Karpas-422 (cell line): ENCODE data around the gene PGAM2. TPM values are rescaled to one million over a fixed set of nuclear protein-coding genes. Genes with fewer than 3 reads are reported as not detected.

Source experiments
- DNase-seq: peaks from one replicate; pipeline ENCODE4 v3.0.0-alpha.2; 2015
- H2AFZ ChIP-seq: fragments of 200-600 bp; sonication (generic); 2 replicates; pipeline ENCODE4 v1.6.1; 2014; ENCODE audit warnings: antibody characterized with exemption, low read length, mixed read lengths
- H3K27ac ChIP-seq: fragments of 200-600 bp; sonication (generic); 2 replicates; pipeline ENCODE4 v1.5.1; 2014; ENCODE audit warnings: mild to moderate bottlenecking, low read length, moderate library complexity
- H3K27me3 ChIP-seq: fragments of 200-600 bp; sonication (generic); 2 replicates; pipeline ENCODE4 v1.6.1; 2014; ENCODE audit warnings: low read length, mixed read lengths
- H3K36me3 ChIP-seq: fragments of 200-600 bp; sonication (generic); 2 replicates; pipeline ENCODE4 v1.6.1; 2014; ENCODE audit warnings: low read length, mixed read lengths; ENCODE audit not compliant: insufficient read depth
- H3K4me1 ChIP-seq: fragments of 200-600 bp; sonication (generic); 2 replicates; pipeline ENCODE4 v1.6.1; 2014; ENCODE audit warnings: mild to moderate bottlenecking, low read length, mixed read lengths
- H3K4me2 ChIP-seq: fragments of 200-600 bp; sonication (generic); 2 replicates; pipeline ENCODE4 v1.6.1; 2014; ENCODE audit warnings: low read length, low read depth, mild to moderate bottlenecking; ENCODE audit not compliant: poor library complexity, severe bottlenecking
- H3K4me3 ChIP-seq: fragments of 200-600 bp; sonication (generic); 2 replicates; pipeline ENCODE4 v1.5.1; 2014; ENCODE audit warnings: mild to moderate bottlenecking, antibody characterized with exemption, low read length, mixed read lengths
- H3K79me2 ChIP-seq: fragments of 200-600 bp; sonication (generic); 2 replicates; pipeline ENCODE4 v1.6.1; 2014; ENCODE audit warnings: mild to moderate bottlenecking, low read length, mixed read lengths
- H3K9ac ChIP-seq: fragments of 200-600 bp; sonication (generic); 2 replicates; pipeline ENCODE4 v1.6.0; 2014; ENCODE audit warnings: low read length
- H3K9me2 ChIP-seq: fragments of 200-600 bp; sonication (generic), shearing (Covaris generic); replicated peaks from 2 replicates; pipeline ENCODE4 v1.6.0; 2014; ENCODE audit warnings: mild to moderate bottlenecking, low read length, moderate library complexity; ENCODE audit not compliant: insufficient read depth
- H3K9me3 ChIP-seq: fragments of 300-700, 200-600 bp; sonication (generic); 2 replicates; pipeline ENCODE4 v1.6.1; 2014; ENCODE audit warnings: low read length, mixed read lengths
- H4K20me1 ChIP-seq: fragments of 200-600 bp; sonication (generic); 2 replicates; pipeline ENCODE4 v1.6.1; 2014; ENCODE audit warnings: mild to moderate bottlenecking, antibody characterized with exemption, low read length, low read depth; ENCODE audit not compliant: insufficient read depth
- total RNA-seq: library from RNA; depleted of rRNA; stranded (reverse); fragments of >200 nt; shearing (Covaris generic); gene quantifications from 2 replicates; pipeline ENCODE4 v1.2.3, GENCODE V29; 2014; ENCODE audit warnings: low replicate concordance

PGAM2 gene
- total RNA-seq, 1 experiment from 2014 or later, result not detected

DNA sequence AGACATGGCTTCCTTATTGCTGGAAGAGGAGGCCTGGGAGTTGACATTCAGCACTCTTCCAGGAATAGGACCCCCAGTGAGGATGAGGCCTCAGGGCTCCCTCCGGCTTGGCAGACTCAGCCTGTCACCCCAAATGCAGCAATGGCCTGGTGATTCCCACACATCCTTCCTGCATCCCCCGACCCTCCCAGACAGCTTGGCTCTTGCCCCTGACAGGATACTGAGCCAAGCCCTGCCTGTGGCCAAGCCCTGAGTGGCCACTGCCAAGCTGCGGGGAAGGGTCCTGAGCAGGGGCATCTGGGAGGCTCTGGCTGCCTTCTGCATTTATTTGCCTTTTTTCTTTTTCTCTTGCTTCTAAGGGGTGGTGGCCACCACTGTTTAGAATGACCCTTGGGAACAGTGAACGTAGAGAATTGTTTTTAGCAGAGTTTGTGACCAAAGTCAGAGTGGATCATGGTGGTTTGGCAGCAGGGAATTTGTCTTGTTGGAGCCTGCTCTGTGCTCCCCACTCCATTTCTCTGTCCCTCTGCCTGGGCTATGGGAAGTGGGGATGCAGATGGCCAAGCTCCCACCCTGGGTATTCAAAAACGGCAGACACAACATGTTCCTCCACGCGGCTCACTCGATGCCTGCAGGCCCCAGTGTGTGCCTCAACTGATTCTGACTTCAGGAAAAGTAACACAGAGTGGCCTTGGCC is 4.3 kb downstream of the PGAM2 start:
- no peak overlapping the region for H3K4me2 ChIP-seq
- H3K9me2 ChIP-seq, result no peaks in the 10 kb centered on the region
- H4K20me1 ChIP-seq, result no peaks in the 10 kb centered on the region
- no peak for DNase-seq
- H3K4me3 ChIP-seq, result no peak overlapping the region
- H3K9ac ChIP-seq, result no peak overlapping the region
- no peak overlapping the region for H2AFZ ChIP-seq
- peak overlapping the region; percentile 99 for H3K27ac ChIP-seq
- H3K79me2 ChIP-seq, result no peaks in the 10 kb centered on the region
- H3K9me3 ChIP-seq, result no peaks in the 10 kb centered on the region
- H3K4me1 ChIP-seq, result peaks cover 66% of the 10 kb centered on the region
- H3K27me3 ChIP-seq, result no peaks in the 10 kb centered on the region
- peaks cover 38% of the 10 kb centered on the region for H3K36me3 ChIP-seq

DNA sequence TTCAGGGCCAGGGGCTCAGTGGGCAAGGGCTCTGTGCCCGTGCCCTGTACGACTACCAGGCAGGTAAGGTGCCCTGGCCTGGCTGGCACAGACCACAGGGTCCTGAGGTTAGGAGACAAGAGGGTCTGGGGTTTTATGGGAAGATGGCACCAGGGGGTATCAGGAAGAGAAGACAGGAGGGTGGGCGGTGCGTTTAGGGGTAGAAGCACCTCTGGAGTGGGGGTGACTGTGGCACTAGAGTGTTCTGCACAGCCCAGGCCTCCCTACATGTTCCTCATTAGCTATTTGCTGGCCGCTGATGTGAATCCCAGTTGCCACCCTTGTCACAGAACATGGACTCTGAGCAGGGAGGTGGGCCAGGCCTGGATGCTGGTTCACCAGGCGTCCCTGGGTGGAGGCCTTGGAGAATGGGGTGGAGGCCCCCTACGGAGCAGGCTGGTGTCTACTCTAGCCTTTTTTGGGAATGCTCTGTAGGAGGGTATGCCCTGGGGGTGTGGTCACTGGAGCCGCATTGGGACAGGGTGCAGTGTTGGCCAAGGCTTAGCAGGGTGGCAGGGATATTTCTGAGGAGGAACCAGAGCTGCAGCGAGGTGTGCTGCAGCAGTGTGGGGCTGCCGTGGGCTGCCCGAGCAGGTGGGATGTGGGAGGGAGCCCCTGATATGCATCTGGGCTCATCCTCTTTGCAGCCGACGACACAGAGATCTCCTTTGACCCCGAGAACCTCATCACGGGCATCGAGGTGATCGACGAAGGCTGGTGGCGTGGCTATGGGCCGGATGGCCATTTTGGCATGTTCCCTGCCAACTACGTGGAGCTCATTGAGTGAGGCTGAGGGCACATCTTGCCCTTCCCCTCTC is 5.0 kb downstream of the PGAM2 start:
- Histone ChIP-seq H3K79me2 (no peaks in the 10 kb centered on the region), H3K4me3 (peak overlapping the region; percentile 58; the same call in 1 of the 2 replicates), H3K27ac (peak overlapping the region; percentile 99), H3K9me3 (no peaks in the 10 kb centered on the region), H3K9ac (peak overlapping the region; percentile 82), H2AFZ (no peak overlapping the region), H4K20me1 (no peaks in the 10 kb centered on the region), H3K9me2 (no peaks in the 10 kb centered on the region), H3K36me3 (peaks cover 38% of the 10 kb centered on the region), H3K4me1 (peaks cover 69% of the 10 kb centered on the region), H3K27me3 (no peaks in the 10 kb centered on the region), H3K4me2 (peak overlapping the region; percentile 78)
- DNase-seq, result peak; percentile 38

DNA sequence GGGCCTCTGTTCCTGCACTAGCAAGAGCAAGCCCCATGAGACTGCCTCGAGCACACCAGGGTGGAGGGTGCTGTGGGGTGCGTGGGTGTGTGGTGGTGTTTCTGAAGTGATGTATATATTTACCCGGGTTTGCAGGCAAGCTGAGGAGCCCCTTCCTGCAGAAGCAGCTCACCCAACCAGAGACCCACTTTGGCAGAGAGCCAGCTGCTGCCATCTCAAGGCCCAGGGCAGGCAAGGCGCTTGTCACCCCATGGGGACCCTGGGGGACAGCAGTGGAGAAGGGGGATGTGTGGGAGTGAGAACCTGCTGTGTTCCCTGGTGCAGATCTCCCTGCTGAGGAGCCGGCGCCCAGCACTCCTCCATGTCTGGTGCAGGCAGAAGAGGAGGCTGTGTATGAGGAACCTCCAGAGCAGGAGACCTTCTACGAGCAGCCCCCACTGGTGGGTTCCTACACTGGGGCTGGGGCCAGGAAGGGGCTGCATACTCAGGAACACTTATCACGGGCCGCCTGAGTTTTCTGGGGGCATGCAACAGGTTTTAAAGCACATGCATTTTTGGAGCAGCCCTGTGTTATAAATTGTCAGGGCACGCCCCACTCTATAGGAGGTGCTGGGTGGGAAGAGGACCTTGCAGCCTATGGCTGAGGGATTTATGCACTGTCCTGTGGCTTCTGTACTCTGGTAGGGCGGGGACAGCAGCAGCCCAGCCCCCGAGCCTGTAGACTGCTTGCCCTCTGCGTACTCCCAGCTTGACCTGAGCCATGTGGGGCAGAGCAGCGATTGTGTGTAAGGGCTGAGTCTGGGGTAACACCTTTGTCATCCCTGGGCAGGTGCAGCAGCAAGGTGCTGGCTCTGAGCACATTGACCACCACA is 5.9 kb downstream of the PGAM2 start:
- no peaks in the 10 kb centered on the region for H4K20me1 ChIP-seq
- no peaks in the 10 kb centered on the region for H3K9me3 ChIP-seq
- peak overlapping the region; percentile 82 for H3K9ac ChIP-seq
- peak; percentile 94 for DNase-seq
- no peaks in the 10 kb centered on the region for H3K9me2 ChIP-seq
- peak overlapping the region; percentile 78 for H3K4me2 ChIP-seq
- H2AFZ ChIP-seq, result no peak overlapping the region
- peaks cover 44% of the 10 kb centered on the region for H3K36me3 ChIP-seq
- peak overlapping the region; percentile 58 for H3K4me3 ChIP-seq
- H3K27me3 ChIP-seq, result no peaks in the 10 kb centered on the region
- peak overlapping the region; percentile 99 for H3K27ac ChIP-seq
- H3K4me1 ChIP-seq, result peaks cover 71% of the 10 kb centered on the region
- 0 out of 2 replicates have a peak, but pooled peaks cover 4% of the 10 kb centered on the region for H3K79me2 ChIP-seq

DNA sequence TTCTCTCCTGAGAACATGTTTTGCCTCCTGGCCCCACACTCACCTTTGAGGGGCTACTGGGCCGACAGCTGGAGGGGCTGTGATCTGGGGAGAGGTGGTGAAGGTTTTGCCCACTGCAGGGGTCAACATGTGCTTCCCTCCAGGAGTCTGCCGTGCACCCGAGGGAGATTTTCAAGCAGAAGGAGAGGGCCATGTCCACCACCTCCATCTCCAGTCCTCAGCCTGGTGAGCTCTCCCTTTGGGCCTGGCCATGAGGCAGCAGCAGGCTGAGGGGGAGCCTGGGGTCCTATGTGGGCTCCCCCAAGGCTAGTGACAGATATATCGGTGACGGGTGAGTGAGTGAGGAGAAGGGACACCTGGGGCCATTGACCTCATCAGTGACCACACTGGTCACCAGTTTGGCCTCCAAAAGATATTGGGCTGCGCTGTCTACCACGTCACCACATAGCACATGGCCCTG is 6.6 kb downstream of the PGAM2 start:
- H3K9me2 ChIP-seq, result no peaks in the 10 kb centered on the region
- no peak for DNase-seq
- H3K4me2 ChIP-seq, result peak overlapping the region; percentile 78
- no peaks in the 10 kb centered on the region for H4K20me1 ChIP-seq
- peaks cover 71% of the 10 kb centered on the region for H3K4me1 ChIP-seq
- peak overlapping the region; percentile 58 for H3K4me3 ChIP-seq
- peak overlapping the region; percentile 99 for H3K27ac ChIP-seq
- no peak overlapping the region for H2AFZ ChIP-seq
- 0 out of 2 replicates have a peak, but pooled peaks cover 4% of the 10 kb centered on the region for H3K79me2 ChIP-seq
- no peaks in the 10 kb centered on the region for H3K9me3 ChIP-seq
- peak overlapping the region; percentile 82 for H3K9ac ChIP-seq
- H3K27me3 ChIP-seq, result no peaks in the 10 kb centered on the region
- H3K36me3 ChIP-seq, result peaks cover 45% of the 10 kb centered on the region

DNA sequence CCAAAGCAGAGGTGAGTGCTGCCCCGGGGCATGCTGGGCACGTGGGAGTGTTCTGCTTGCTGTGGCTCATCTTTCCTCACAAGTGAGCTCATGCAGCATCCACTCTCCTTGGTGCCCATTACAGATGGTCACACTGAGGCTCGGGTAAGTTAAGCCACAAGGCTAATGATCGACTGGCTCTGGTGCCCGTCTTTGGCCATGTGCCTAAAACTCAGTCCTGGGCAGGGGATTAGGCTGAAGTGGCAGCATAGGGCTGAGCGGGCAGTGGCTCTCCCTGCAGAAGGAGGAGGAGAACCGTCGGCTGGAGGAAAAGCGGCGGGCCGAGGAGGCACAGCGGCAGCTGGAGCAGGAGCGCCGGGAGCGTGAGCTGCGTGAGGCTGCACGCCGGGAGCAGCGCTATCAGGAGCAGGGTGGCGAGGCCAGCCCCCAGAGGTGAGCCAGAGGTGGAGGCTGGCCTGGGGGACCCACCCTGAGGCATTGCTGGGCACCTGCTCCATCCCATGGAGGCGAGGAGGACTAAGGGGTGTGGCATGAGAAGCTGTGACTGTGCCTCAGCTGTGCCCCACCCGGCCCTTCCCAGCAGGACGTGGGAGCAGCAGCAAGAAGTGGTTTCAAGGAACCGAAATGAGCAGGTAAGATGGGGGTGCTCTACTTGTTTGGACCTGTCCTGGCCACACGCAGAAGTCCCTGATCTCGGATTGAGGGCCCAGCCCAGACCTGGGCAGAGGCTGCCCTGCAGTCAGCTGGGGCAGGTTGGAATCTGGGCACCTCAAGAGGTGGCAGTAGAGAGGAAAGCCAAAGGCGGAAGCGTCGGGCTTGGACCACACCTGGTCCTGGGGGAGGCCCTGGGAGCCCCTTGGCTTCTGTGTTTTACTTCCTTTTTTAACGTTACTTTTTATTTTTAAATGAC is 7.3 kb downstream of the PGAM2 start:
- Histone ChIP-seq H3K9ac (peak overlapping the region; percentile 82), H3K36me3 (peaks cover 49% of the 10 kb centered on the region), H3K4me2 (peak overlapping the region; percentile 78), H3K27me3 (no peaks in the 10 kb centered on the region), H3K4me1 (peaks cover 67% of the 10 kb centered on the region), H3K9me2 (no peaks in the 10 kb centered on the region), H3K79me2 (0 out of 2 replicates have a peak, but pooled peaks cover 4% of the 10 kb centered on the region), H4K20me1 (no peaks in the 10 kb centered on the region), H3K4me3 (peak overlapping the region; percentile 58), H3K27ac (peak overlapping the region; percentile 99), H3K9me3 (no peaks in the 10 kb centered on the region), H2AFZ (no peak overlapping the region)
- peak; percentile 90 for DNase-seq

DNA sequence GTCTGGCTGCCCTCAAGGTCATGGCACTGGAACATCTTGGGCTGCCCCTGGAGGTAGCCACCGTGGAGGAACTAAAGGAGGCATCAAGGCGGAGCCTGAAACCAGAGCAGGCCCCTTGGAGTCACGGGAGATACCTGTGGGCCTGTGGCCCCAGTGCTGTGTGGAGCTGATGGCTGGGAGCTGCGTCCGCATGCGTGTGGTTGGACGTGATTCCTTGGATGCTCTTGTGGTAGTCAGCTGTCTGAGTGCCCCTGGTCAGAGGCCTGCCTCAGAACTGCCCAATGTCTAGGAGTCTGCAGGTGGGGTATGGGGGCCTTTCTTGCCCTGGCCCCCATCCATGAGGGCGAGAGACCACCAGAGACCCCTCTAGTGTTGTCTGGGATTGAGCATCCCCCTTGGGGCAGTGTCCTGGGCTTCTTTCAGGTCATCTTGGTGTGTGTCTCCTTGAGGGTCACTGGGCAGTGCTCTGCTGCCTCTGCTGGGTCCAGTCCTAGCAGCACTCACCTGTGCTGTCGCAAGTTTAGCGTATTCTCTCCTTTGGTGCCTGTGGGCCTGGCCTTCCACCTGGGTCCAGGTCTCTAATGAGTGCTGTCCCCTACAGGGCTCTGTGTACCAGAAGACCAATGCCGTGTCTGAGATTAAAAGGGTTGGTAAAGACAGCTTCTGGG is 8.1 kb downstream of the PGAM2 start:
- DNase-seq, result no peak
- Histone ChIP-seq H3K27ac (peak overlapping the region; percentile 99), H4K20me1 (no peaks in the 10 kb centered on the region), H3K4me3 (peak overlapping the region; percentile 58; the same call in 1 of the 2 replicates), H3K36me3 (peaks cover 43% of the 10 kb centered on the region), H3K9me2 (no peaks in the 10 kb centered on the region), H3K4me2 (peak overlapping the region; percentile 78), H2AFZ (no peak overlapping the region), H3K79me2 (0 out of 2 replicates have a peak, but pooled peaks cover 8% of the 10 kb centered on the region), H3K4me1 (peaks cover 67% of the 10 kb centered on the region), H3K9me3 (no peaks in the 10 kb centered on the region), H3K9ac (peak overlapping the region; percentile 82), H3K27me3 (no peaks in the 10 kb centered on the region)

DNA sequence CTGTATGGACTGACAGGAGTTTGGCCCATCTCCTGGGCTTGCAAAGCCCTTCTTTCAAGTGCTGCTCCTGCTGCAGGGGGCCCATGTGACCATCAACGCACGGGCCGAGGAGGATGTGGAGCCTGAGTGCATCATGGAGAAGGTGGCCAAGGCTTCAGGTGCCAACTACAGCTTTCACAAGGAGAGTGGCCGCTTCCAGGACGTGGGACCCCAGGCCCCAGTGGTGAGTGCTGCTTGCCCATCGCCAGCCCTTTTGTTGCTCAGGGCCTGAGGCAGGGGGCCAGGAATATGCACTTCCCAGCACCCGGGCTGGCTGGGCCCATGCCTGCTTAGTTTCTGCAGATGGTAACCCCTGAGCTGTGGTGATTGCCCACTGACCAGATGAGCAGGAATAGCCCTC is 8.7 kb downstream of the PGAM2 start:
- H4K20me1 ChIP-seq, result no peaks in the 10 kb centered on the region
- H3K79me2 ChIP-seq, result peaks cover 8% of the 10 kb centered on the region; the same call in 1 of the 2 replicates
- H3K4me1 ChIP-seq, result peaks cover 67% of the 10 kb centered on the region
- no peak overlapping the region for H2AFZ ChIP-seq
- H3K4me2 ChIP-seq, result peak overlapping the region; percentile 78
- H3K27me3 ChIP-seq, result no peaks in the 10 kb centered on the region
- peak overlapping the region; percentile 99 for H3K27ac ChIP-seq
- no peak overlapping the region for H3K4me3 ChIP-seq
- DNase-seq, result no peak
- H3K9ac ChIP-seq, result no peak overlapping the region
- peaks cover 40% of the 10 kb centered on the region for H3K36me3 ChIP-seq
- no peaks in the 10 kb centered on the region for H3K9me3 ChIP-seq
- H3K9me2 ChIP-seq, result no peaks in the 10 kb centered on the region
